Esophagus mucosa (tissue), 1 donor: Measurements from ENCODE around the gene MOCS3. TPM values are rescaled to one million over a fixed set of nuclear protein-coding genes. Genes with fewer than 3 reads are reported as not detected.

ENCODE experiments used
- total RNA-seq: library from RNA; stranded (reverse); gene quantifications from one replicate; pipeline ENCODE4 v1.2.4, GENCODE V29; 2023
- donor health status: DM: yes; HTN: yes; CAD: no.

Gene MOCS3
- total RNA-seq, 1 donor from 2014 or later = 4.1 TPM

Other genes with a start within 250 kb of the MOCS3 start
- 6.5 TPM for gene PARD6B, start 227.2 kb upstream of the MOCS3 start, total RNA-seq
- 0.96 TPM for gene BCAS4, start 163.8 kb upstream of the MOCS3 start, total RNA-seq
- 42.3 TPM for gene ADNP, start 27.4 kb upstream of the MOCS3 start, total RNA-seq
- 33.9 TPM for gene DPM1, start 286 bp upstream of the MOCS3 start, total RNA-seq
- gene KCNG1, start 64.3 kb downstream of the MOCS3 start, total RNA-seq = 9.9 TPM